Epithelial cell of proximal tubule (primary cell): ENCODE measurements around the gene SORBS2. TPM values are rescaled to one million over a fixed set of nuclear protein-coding genes. Genes with fewer than 3 reads are reported as not detected.

Source experiments
- DNase-seq: peaks from one replicate; pipeline ENCODE4 v3.0.0-alpha.2; 2011; ENCODE audit warnings: low read depth
- H3K4me3 ChIP-seq: 2 replicates; pipeline ENCODE4 v1.5.1; 2011; ENCODE audit warnings: low read depth, mild to moderate bottlenecking, low read length
- total RNA-seq: library from RNA; depleted of rRNA; stranded (reverse); fragments of >200 nt; gene quantifications from 2 replicates; pipeline ENCODE4 v1.2.3, GENCODE V29; 2015
- TF ChIP-seq, protein P1 (sequence below): conservative IDR thresholded peaks from 2 replicates; pipeline ENCODE4 v1.5.1; 2012; ENCODE audit warnings: low read depth, mild to moderate bottlenecking, low read length

Gene SORBS2
- total RNA-seq, 1 donor from 2014 or later = 11.6 TPM

DNA sequence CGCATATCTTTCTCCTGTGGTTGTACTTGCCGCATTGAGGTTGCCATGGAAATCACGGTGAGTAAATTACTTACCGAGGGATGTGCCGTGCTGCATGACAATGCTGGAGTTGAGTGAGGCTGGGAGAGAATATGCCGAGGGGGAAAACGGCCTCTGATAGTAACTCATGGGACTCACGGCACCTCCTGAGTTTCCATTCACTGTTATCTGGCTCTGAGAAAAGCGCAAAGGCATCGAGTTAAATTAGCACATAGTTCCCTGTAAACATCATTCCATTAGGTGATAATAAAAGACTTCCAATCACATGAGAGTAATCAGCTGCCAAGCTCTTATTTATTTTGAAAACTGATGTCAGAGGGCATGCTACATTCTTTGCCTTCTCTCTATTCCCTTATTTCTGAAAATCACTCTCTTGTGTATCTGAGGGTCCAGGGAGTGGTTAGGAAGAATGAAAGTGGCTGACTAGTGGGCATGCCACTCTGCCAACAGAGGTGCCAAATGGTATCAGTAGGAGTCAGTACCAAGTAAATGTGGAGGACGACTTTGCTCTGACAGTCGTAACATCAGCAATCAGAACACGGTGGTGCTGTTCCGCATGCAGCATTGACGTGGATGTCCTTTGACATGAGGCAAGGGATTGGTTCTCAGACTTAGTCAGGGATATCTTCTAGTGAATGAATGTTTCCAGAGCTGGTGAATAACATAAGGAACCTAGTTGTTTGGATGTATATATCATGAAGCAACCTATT lies 149.8 kb downstream of the SORBS2 start:
- TF ChIP-seq, protein P1, sequence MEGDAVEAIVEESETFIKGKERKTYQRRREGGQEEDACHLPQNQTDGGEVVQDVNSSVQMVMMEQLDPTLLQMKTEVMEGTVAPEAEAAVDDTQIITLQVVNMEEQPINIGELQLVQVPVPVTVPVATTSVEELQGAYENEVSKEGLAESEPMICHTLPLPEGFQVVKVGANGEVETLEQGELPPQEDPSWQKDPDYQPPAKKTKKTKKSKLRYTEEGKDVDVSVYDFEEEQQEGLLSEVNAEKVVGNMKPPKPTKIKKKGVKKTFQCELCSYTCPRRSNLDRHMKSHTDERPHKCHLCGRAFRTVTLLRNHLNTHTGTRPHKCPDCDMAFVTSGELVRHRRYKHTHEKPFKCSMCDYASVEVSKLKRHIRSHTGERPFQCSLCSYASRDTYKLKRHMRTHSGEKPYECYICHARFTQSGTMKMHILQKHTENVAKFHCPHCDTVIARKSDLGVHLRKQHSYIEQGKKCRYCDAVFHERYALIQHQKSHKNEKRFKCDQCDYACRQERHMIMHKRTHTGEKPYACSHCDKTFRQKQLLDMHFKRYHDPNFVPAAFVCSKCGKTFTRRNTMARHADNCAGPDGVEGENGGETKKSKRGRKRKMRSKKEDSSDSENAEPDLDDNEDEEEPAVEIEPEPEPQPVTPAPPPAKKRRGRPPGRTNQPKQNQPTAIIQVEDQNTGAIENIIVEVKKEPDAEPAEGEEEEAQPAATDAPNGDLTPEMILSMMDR = no peak
- H3K4me3 ChIP-seq = no peak overlapping the region
- DNase-seq = no peak

DNA sequence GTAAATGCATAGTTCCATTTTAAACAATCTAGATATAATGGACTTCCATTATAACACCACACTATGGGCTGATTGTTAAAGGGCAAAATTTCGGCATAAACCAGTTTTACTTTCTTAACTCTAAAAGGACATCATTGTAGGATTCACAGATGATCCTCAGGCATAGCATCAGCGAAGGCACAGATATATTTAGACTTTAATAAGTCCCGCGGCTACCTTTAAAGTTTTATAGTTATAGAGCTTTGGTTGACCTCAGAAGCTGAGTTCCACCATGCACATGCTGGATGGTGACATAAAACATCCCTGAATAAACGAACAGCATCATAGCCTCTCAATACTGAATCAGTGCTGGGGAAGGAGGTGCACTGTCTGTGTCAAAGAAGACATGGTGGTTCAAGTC lies 151.7 kb downstream of the SORBS2 start:
- TF ChIP-seq, protein P1 = no peak
- no peak overlapping the region for H3K4me3 ChIP-seq
- no peak for DNase-seq

DNA sequence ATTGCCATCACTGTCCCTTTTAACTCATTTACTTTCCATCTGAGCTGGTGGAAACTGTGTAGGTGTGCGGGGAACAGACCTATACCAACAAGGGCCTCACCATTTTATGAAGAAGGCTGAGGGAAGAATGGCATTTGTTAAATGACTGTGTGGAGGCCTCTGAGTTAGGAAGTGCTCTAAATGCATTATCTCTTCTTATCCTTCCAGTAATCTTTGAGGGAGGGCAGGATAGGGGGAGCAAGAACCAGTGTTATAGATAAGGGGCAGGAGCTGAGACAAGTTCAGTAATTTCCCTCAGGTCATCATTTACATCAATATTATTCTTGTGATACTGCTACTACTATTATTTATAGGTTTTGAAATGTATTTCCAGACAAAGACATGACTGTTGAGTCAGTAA lies 154.3 kb downstream of the SORBS2 start:
- TF ChIP-seq, protein P1 = no peak
- no peak overlapping the region for H3K4me3 ChIP-seq
- DNase-seq = no peak

DNA sequence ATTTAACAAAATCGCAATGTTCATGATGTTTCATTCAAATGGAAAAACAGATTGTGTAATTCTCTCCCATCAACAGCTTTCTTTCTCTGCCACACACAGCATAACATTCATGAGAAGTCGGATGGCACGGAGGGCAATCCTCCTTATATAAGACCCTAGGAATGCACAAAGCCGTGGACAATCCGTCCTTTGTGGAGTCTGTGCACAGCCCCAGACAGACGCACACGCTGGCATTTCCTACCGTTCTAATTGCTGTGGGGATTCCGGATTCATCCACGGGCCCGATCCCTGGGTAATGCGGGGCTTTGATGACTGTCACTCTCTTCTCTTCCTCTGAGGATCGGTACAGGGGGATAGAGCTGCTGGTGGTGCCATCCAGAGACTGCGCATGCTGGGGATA lies 154.8 kb downstream of the SORBS2 start:
- TF ChIP-seq, protein P1 = no peak
- no peak overlapping the region for H3K4me3 ChIP-seq
- no peak for DNase-seq

DNA sequence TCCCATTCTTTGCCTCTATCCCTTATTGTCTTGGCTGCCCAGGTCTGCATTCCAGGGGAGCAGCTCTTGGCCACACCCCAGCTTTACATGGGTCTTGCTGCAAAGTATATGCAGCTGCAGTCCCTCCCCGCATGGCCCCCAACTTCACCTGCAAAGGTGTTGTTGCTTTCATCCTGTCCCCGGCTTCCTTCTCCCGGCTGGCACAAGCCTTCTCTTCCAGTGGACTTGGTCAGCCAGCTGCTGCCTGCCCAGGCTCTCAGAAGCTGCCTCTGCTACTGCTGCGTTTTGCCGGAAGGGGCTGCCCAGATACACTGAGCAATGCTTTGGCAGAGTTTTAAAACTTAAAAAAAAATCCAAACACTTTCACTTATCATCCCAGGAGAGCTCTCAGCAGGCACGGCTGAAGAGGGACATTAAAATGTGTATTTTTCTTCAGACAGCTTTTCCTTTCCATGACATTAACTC lies 155.5 kb downstream of the SORBS2 start:
- no peak overlapping the region for H3K4me3 ChIP-seq
- DNase-seq = no peak
- TF ChIP-seq, protein P1 = no peak

DNA sequence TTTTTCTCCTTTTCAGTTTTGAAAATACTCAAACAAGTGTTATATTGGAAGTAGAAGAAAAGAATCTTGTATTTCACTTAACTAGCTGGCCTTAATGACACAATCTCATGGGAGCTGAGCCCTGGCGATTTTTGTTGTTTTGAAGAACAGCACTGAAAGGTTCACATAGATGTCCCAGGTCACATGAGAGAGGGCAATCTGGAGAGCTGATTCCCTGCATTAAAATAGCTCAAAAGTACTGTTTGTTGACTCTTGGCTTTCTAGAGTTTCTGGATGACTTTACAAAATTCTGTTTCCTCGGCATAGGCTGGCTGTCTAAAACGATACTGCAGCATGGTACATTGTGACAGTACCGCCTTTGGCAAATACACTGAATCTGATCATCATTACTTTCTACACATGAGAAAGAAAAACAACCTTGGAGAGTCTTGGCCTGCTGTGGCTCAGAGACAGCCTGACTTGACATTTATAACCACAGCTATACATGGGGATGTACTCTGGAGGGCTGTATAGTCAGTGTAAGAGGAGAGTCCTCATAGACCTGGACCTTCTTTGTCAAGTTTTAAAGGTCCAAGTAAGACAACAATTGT lies 156.9 kb downstream of the SORBS2 start:
- no peak for DNase-seq

More for the DNA sequence above, 156.9 kb downstream of the SORBS2 start:
- no peak overlapping the region for H3K4me3 ChIP-seq
- TF ChIP-seq, protein P1 = no peak
